GM23248 (cell line): ENCODE measurements around the gene MLF2. TPM values are rescaled to one million over a fixed set of nuclear protein-coding genes. Genes with fewer than 3 reads are reported as not detected.

Source experiments
- DNase-seq: peaks from one replicate; pipeline ENCODE4 v3.0.0-alpha.2; 2015
- H2AFZ ChIP-seq: fragments of 200-600 bp; sonication (generic); 2 replicates; pipeline ENCODE4 v1.6.1; 2016; ENCODE audit warnings: antibody characterized with exemption
- H3F3A ChIP-seq: fragments of 200-600 bp; sonication (generic); 2 replicates; pipeline ENCODE4 v1.6.1; 2016; ENCODE audit warnings: mild to moderate bottlenecking, antibody characterized with exemption, mixed run types; ENCODE audit not compliant: insufficient read depth
- H3K27ac ChIP-seq: fragments of 200-600 bp; sonication (generic); 2 replicates; pipeline ENCODE4 v1.5.1; 2016; ENCODE audit warnings: mild to moderate bottlenecking
- H3K27me3 ChIP-seq: fragments of 200-600 bp; sonication (generic); replicated peaks from 2 replicates; pipeline ENCODE4 v1.6.1; 2016; ENCODE audit warnings: mild to moderate bottlenecking; ENCODE audit not compliant: insufficient read depth
- H3K36me3 ChIP-seq: fragments of 200-600 bp; sonication (generic); 2 replicates; pipeline ENCODE4 v1.6.1; 2016; ENCODE audit warnings: low read depth, mild to moderate bottlenecking
- H3K4me1 ChIP-seq: fragments of 200-600 bp; sonication (generic); 2 replicates; pipeline ENCODE4 v1.6.1; 2016; ENCODE audit warnings: mild to moderate bottlenecking; ENCODE audit not compliant: insufficient read depth
- H3K4me2 ChIP-seq: fragments of 200-600 bp; sonication (generic); one replicate; pipeline ENCODE4 v1.6.1; 2016; ENCODE audit warnings: mild to moderate bottlenecking; ENCODE audit not compliant: unreplicated experiment
- H3K4me3 ChIP-seq: fragments of 200-600 bp; sonication (generic); 2 replicates; pipeline ENCODE4 v1.5.1; 2016; ENCODE audit warnings: mild to moderate bottlenecking
- H3K79me2 ChIP-seq: fragments of 200-600 bp; sonication (generic); 2 replicates; pipeline ENCODE4 v1.6.1; 2016; ENCODE audit warnings: mild to moderate bottlenecking; ENCODE audit not compliant: insufficient read depth
- H3K9ac ChIP-seq: fragments of 200-600 bp; sonication (generic); 2 replicates; pipeline ENCODE4 v1.6.1; 2016; ENCODE audit warnings: mild to moderate bottlenecking
- H3K9me2 ChIP-seq: fragments of 200-600 bp; sonication (generic); 2 replicates; pipeline ENCODE4 v1.6.1; 2016; ENCODE audit warnings: mixed run types, mild to moderate bottlenecking, moderate library complexity; ENCODE audit not compliant: insufficient read depth
- H3K9me3 ChIP-seq: fragments of 200-600 bp; sonication (generic); one replicate; pipeline ENCODE4 v1.6.1; 2017; ENCODE audit warnings: low read depth
- H4K20me1 ChIP-seq: fragments of 200-600 bp; sonication (generic); 2 replicates; pipeline ENCODE4 v1.6.0; 2016; ENCODE audit not compliant: insufficient read depth
- EZH2 ChIP-seq: fragments of 200-600 bp; sonication (generic); IDR thresholded peaks from 2 replicates; pipeline ENCODE4 v1.6.1; 2018; ENCODE audit warnings: antibody characterized with exemption, mild to moderate bottlenecking; ENCODE audit not compliant: insufficient read depth, poor library complexity, severe bottlenecking
- EZH2phosphoT487 ChIP-seq: fragments of 200-600 bp; sonication (generic); IDR thresholded peaks from 2 replicates; pipeline ENCODE4 v1.6.1; 2018; ENCODE audit warnings: antibody characterized with exemption, moderate library complexity, mild to moderate bottlenecking, low read depth; ENCODE audit not compliant: insufficient read depth
- WGBS, 2 experiments: methylation state at CpG; one replicate each; pipeline ENCODE4 v1.1.6; 2015 to 2017; ENCODE audit warnings: low lambda C conversion rate in 2 of 2, low coverage in 1 of 2; ENCODE audit errors: missing lambda C conversion rate in 2 of 2; 5-methylcytosine and 5-hydroxymethylcytosine counted together
- in situ Hi-C: fragments of 300-500 bp; cut with MboI; formaldehyde crosslinking; loops from 2 replicates; pipeline ENCODE4 v1.15.0; 2020
- polyA plus RNA-seq: library from polyadenylated mRNA; unstranded; fragments of >200 nt; fragmentation: Nextera tagmentation; extraction: Ambion mirVana; gene quantifications from 2 replicates; pipeline ENCODE4 v1.2.1, GENCODE V29; 2016
- total RNA-seq: library from RNA; depleted of rRNA; stranded (reverse); fragments of >200 nt; shearing (Covaris generic); gene quantifications from 2 replicates; pipeline ENCODE4 v1.2.3, GENCODE V29; 2014

MLF2 gene
- total and polyA plus RNA-seq, 2 experiments from 2014 or later = 313 to 386 TPM

DNA sequence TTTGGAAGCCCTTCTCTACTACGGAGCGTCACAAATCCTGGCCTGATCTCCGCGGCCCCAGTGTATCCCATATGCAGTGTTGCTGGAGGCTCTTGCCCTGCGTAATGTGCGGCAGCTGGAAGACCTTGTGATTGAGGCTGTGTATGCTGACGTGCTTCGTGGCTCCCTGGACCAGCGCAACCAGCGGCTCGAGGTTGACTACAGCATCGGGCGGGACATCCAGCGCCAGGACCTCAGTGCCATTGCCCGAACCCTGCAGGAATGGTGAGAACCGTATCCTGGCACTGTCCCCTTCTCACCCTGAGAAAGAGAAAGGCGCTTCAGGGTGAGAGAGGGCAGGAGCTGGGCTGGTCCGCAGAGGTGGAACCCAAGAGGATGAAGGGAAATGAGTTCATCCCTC is 23.8 kb downstream of the MLF2 start:
- no peak overlapping the region for H3K27ac ChIP-seq
- H3K4me2 ChIP-seq = no peak overlapping the region
- H3K4me3 ChIP-seq = no peak overlapping the region
- H4K20me1 ChIP-seq = no peaks in the 10 kb centered on the region
- H3K9ac ChIP-seq = no peak overlapping the region
- H3K36me3 ChIP-seq = peaks cover 9% of the 10 kb centered on the region; the same call in 1 of the 2 replicates
- no peak for DNase-seq
- no peaks in the 10 kb centered on the region for H3K27me3 ChIP-seq
- no peaks in the 10 kb centered on the region for H3K9me3 ChIP-seq
- H3K4me1 ChIP-seq = peaks cover 10% of the 10 kb centered on the region
- no peak for TF ChIP-seq EZH2phosphoT487
- TF ChIP-seq EZH2 = no peak
- H2AFZ ChIP-seq = no peak overlapping the region
- peaks cover 24% of the 10 kb centered on the region for H3K79me2 ChIP-seq
- peaks cover 5% of the 10 kb centered on the region; the same call in 1 of the 2 replicates for H3F3A ChIP-seq
- in situ Hi-C loops = no loop called here
- H3K9me2 ChIP-seq = no peaks in the 10 kb centered on the region
- WGBS, 2 experiments = 95% methylated on average over 18 of the region's 18 CpGs

GRCh38 chr12:6725350-6725749 is 27.6 kb downstream of the MLF2 start:
- Histone ChIP-seq H3K9ac (no peak overlapping the region), H3K4me2 (peak overlapping the region; percentile 99), H3K4me1 (peaks cover 10% of the 10 kb centered on the region), H3K9me3 (no peaks in the 10 kb centered on the region), H2AFZ (no peak overlapping the region), H3K27me3 (no peaks in the 10 kb centered on the region), H3K36me3 (peaks cover 9% of the 10 kb centered on the region; the same call in 1 of the 2 replicates), H3K4me3 (peak overlapping the region; percentile 79; the same call in 1 of the 2 replicates), H3K9me2 (no peaks in the 10 kb centered on the region), H3K79me2 (peaks cover 24% of the 10 kb centered on the region), H4K20me1 (no peaks in the 10 kb centered on the region), H3F3A (peaks cover 10% of the 10 kb centered on the region; the same call in 1 of the 2 replicates), H3K27ac (no peak overlapping the region)
- 84 to 88% methylated on average over 7 of the region's 7 CpGs for WGBS, 2 experiments
- DNase-seq = no peak
- in situ Hi-C loops = no loop called here
- TF ChIP-seq EZH2phosphoT487 (no peak), EZH2 (no peak)

GRCh38 chr12:6724409-6724797 is 28.5 kb downstream of the MLF2 start:
- Histone ChIP-seq H3K9me3 (no peaks in the 10 kb centered on the region), H3K27ac (peak overlapping the region; percentile 82), H2AFZ (peak overlapping the region; percentile 97), H3K79me2 (peaks cover 24% of the 10 kb centered on the region), H3K9me2 (no peaks in the 10 kb centered on the region), H4K20me1 (no peaks in the 10 kb centered on the region), H3K36me3 (peaks cover 9% of the 10 kb centered on the region; the same call in 1 of the 2 replicates), H3K9ac (peak overlapping the region; percentile 80), H3F3A (peaks cover 10% of the 10 kb centered on the region; the same call in 1 of the 2 replicates), H3K4me3 (peak overlapping the region; percentile 79), H3K4me1 (peaks cover 10% of the 10 kb centered on the region), H3K27me3 (no peaks in the 10 kb centered on the region), H3K4me2 (peak overlapping the region; percentile 99)
- 1 to 2% methylated on average over 10 of the region's 10 CpGs for WGBS, 2 experiments
- peak; percentile 52 for DNase-seq
- TF ChIP-seq EZH2phosphoT487 = no peak
- TF ChIP-seq EZH2 = no peak
- in situ Hi-C loops = no loop called here

DNA sequence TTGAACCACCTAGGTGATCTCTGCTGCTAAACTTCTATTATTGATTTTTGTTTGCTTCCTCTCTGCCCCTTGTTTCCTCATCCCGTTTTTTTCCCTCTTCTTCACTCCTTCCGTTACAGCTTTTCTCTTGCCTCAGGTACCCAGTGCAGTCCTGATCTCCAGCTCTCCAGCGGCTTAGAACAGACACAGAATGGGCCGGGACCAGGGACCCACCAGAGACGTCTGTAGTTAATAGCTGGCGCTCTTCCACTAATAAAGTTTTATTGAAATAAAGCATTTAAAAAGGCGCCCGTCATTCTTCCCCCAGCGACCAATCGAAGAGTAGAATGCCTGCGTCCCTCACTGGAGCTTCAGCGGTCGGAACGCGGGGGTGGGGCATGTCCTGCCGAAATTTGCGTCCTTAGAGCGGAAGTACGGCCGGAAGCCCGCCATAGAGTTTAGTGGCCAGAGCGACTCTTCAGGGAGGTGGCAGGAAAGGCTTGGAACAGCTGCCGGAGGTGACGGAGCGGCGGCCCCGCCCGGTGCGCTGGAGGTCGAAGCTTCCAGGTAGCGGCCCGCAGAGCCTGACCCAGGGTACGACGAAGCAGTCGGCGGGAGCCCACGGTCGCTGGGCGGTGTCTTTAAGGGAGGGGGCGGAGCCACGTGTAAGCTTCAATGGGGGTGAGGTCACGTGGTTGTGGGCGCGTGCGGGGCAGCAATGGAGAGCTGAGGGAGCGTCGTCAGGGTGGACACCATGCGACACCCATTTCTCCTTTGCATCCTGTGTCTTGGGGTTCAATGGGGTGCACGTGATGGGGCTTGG is 29.1 kb downstream of the MLF2 start, which contains the start of gene COPS7A:
TSS of gene COPS7A (plus strand) at position 440 of the 802 bp plus-strand sequence. CDS start 611 bp downstream, outside the sequence.
- WGBS, 2 experiments = 1% methylated on average over 48 to 49 of the region's 49 CpGs
- Histone ChIP-seq H3K79me2 (peaks cover 24% of the 10 kb centered on the region), H3K36me3 (peaks cover 9% of the 10 kb centered on the region; the same call in 1 of the 2 replicates), H3K9ac (peak within 1 kb of the TSS; percentile 80), H3K27ac (peak within 1 kb of the TSS; percentile 82), H3K9me3 (no peaks in the 10 kb centered on the region), H3K4me1 (peaks cover 10% of the 10 kb centered on the region), H3K9me2 (no peaks in the 10 kb centered on the region), H4K20me1 (no peaks in the 10 kb centered on the region), H3F3A (peaks cover 10% of the 10 kb centered on the region; the same call in 1 of the 2 replicates), H3K27me3 (no peaks in the 10 kb centered on the region), H3K4me2 (peak within 1 kb of the TSS; percentile 99), H3K4me3 (peak within 1 kb of the TSS; percentile 79), H2AFZ (peak within 1 kb of the TSS; percentile 97)
- in situ Hi-C loops = no loop called here
- TF ChIP-seq EZH2phosphoT487 (no peak), EZH2 (no peak)
- peak; percentile 98 for DNase-seq
